Cerebellar nuclear complex (tissue), 1 donor: ENCODE data around the gene MRPL20.

Source experiments
- DNase-seq, 2 experiments: peaks; one replicate each; lab custom pipeline; 2025; lab: John Stamatoyannopoulos, UW

MRPL20 gene

DNA sequence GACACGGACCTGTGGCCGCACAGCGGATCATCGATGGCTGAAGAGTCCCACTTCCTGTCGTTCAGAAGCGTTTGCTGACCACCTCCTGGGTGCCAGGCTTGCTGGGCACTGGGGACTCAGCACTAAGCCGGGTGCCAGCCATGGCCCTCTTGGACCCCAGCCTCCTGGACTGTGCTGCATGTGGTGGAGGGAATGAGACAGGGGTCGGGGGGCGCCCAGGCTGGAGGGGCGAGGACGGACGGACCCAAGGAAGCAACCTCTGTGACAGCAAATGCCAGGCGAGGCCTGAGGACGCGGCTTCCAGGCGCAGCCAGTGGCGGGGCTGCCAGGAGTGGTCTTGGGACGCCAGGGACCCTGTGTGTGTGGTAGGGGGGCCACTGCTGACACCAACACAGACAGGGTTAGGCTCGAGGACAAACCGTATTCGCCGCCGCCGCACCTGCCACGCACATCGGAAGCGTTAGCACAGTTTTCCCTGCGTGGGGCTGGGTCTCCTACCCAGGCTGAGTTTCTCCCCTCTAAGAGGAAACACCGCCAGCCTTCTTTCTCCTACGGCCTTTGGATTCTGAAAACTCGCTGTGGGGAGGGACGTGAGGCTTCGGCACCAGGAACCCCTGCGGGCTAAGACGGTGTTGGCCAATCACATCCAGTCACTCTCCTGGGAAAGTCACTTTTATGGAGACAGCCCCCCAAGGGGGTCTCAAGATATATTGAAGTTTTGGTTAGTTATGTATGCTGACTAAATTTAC lies 45.7 kb downstream of the MRPL20 start:
- no peak for DNase-seq

DNA sequence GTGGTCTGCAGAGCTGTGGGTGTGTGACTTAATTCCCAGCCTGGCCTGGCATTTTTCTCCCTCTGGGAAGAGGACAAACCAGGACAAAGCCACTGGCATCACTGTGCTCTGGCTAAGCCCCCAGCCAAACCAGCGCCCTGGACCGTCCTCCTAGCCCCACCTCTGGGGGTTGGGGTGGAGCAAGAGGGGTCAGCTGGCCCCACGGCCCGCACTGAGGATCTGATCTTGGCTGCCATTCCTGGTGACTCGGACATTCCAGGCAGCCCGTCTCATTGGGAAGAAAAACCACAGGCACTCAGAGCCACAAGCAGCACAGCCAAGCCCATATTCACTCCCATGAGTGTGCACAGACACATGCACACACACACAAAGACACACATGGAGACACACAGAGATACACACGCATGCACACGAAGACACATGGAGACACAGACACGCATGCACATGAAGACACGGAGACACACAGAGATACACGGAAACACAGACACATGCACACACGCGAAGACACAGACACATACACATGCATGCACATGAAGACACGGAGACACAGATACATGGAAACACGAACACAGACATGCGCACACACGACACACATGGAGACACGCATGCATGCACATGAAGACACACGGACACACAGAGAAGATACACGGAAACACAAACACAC lies 46.5 kb downstream of the MRPL20 start:
- DNase-seq: no peak

DNA sequence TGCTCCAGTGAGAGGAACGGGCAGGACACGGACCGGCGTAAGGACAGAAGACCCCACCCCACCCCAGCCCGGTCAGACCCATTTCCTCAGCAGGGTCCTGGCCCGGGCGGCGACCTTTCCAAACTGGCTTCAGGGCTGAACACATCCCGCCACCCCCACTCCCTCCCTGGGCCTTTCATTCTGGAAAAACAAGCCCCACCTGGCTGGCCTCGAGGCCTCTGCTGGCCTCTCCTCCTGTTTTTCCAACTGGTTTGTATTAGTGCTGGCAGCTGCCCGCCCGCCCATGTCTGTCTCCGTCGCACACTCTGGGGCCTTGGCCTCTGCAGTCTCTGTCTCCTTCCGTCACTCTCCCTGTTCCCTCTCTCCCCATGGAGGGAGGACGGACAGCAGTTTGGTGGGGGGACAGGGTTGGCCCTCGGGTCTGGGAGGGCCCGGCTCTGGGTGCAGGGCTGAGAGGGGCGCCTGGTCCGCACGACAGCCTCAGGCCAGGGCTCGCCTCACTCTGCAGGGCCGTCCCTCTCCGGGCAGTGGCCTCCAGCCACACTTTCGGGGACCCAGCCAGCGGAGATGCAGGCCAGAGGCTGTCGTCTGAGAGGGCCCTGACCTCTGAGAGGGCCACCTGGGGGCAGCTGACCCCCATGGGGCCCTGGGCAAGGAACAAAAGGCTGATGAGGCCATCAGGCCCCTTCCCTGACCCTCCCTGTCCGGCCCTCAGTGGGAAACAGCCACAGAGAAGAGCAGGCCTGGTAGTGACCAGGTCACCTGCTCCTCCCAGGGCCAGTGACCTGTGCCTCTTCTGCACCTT lies 47.2 kb downstream of the MRPL20 start:
- DNase-seq: no peak

DNA sequence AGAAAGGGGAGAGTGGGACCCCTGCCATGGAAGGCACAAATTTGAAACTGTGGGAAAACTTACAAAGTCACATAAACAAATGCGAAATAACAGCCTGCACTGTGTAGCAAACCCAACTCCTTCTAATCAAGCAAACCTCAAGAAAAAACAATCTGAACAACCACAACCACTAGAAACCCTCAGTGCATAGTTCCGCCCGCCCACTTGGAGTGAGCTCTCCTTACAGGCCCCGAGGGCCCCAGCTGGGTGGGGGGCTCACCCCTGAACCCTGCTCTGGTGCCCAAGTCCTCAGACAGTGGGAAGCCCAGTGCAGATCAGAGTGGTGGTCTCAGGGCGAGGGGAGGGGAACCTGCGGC lies 47.8 kb downstream of the MRPL20 start:
- DNase-seq: no peak

DNA sequence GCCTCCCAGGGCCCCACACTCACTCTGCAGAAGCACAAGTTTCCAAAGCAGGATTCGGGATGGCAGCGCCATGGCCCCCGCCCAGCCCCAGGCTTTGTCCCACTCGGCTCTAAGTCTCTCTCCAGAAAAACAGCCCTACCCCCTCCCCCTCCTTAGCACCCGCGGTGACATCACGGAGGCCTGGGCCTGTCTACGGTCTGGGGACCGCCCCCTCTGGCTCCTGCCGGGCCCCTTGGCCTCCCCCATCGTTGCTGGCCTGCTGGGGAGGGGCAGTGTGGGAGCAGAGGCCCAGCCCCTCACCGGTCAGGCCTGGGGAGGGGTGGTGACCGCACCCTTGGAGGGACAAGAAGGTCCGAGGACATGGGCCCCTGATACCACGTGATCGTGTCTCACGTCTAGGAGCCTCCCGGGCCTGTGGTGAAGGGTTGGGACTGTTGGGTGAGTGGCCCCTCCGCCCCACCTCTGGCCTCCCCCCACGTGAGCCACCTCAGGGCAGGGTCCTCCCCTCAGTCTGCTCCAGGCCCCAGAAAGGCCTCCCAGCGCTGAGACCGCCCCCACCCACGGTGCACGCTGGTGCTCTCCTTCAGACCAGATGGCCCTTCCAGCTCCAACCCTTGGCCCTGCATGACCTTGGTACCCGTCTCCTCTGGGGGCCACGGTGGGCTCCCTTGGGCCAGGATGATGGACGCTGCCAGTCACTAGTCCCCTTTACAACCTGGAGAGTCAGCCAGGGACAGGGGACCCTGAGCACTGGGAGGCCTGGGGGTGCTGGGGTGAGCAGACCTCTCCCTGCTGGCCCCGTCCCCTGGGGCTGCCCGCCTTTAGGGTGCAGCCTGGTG lies 48.4 kb downstream of the MRPL20 start, which contains the start of gene MXRA8:
Gene MXRA8, minus strand, starts transcription at position 123 of the 839 bp plus-strand sequence. Its CDS starts 51 bp downstream, at position 72.
- no peak for DNase-seq

DNA sequence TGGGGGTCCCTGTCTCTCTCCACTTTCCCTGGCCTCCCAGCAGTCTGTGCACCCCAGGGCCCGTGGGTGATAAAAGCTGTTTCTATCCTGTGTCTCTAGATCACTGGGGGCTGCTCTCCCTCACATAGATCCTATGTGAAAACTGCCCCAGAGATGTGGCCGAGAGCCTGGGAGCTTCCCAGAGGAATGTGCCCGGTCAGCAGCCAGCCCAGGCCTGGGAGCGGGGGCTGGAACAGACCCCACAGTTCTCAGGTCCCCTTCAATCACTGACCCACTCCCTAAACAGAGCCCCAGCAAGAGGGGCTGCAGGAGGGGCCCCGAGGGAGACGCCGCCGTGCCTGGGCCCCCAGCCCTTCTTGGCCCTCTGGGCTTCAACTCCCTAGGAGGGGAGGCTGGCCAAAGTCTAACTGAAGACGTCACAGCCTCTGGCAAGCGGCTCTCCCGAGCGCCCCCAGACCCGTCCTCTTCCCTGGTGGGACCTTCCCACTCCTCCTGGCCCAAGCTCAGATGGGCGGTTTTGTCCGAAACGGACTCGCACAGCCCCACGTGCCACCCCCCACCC lies 49.1 kb downstream of the MRPL20 start:
- no peak for DNase-seq

DNA sequence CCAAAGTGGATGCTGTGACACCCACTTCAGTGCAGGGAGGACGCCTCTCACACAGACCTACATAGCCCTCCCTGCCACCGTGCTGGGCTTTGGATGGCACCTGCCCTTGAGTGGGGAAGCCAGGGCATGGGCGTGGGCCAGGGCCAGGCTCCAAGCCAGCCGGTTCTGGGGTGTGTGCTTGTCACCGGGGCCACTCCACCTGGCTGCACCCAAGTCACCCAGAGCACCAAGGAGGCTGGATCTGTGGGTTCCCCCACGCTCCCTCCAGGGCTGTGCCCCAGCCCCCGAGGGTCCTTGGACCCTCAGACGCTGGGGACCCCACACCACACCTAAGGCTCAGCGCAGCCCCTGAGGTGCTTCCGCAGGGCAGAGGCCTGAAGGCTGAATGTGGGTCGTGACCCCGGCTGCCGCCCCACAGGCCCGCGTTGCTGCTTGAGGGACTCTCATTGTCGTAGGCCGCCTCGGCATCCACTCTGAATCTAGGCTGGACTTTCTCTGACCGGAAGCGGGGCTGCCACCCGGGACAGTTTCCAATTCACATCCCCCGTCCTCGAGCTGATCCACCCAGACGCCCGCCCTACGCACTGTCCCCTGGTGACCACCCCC lies 50.2 kb downstream of the MRPL20 start:
- DNase-seq: no peak

DNA sequence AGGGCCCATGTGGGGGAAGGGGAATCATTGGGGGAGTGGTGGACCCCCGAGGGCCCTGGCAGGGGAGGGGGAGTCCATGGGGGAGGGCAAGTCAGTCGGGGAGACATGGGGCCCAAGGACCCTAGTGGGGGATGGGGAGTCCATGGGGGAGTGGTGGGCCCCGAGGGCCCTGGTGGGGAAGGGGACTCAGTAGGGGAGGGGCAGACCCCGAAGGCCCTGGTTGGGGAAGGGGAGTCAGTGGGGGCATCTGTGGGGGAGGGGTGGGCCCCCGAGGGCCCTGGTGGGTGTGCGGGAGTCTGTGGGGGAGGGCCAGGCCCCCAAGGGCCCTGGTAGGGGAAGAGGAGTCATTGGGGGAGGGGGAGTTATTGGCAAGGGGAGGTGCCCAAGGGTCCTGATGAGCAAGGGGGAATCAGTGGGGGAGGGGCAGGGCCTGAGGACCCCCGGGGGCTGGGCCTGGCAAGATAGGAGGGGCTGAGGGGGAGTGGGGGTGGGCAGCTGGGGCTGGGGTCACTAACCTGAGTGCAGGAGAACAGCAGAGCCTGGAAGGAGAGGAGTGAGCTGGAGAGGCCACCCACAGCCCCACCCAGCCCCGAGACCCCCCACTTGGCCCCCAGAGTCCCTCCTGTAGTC lies 50.8 kb downstream of the MRPL20 start:
- no peak for DNase-seq

DNA sequence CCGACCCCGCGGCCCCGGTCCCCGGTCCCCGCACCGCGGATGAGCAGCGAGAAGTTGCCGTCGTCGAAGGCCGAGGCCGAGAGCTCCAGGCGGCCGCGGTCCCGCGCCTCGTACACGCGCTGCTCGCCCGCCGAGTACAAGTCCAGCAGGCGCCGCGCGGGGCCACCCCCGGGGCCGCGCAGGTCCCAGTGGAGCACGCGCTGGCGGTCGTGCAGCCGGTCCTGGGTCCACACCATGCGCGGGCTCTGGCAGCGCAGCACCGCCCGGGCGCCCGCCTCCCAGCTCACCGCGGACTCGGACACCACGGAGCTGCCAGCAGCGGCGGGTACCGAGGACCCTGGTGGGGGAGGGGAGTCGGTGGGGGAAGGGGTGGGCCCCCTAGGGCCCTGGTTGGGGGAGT lies 51.7 kb downstream of the MRPL20 start:
- DNase-seq: no peak

DNA sequence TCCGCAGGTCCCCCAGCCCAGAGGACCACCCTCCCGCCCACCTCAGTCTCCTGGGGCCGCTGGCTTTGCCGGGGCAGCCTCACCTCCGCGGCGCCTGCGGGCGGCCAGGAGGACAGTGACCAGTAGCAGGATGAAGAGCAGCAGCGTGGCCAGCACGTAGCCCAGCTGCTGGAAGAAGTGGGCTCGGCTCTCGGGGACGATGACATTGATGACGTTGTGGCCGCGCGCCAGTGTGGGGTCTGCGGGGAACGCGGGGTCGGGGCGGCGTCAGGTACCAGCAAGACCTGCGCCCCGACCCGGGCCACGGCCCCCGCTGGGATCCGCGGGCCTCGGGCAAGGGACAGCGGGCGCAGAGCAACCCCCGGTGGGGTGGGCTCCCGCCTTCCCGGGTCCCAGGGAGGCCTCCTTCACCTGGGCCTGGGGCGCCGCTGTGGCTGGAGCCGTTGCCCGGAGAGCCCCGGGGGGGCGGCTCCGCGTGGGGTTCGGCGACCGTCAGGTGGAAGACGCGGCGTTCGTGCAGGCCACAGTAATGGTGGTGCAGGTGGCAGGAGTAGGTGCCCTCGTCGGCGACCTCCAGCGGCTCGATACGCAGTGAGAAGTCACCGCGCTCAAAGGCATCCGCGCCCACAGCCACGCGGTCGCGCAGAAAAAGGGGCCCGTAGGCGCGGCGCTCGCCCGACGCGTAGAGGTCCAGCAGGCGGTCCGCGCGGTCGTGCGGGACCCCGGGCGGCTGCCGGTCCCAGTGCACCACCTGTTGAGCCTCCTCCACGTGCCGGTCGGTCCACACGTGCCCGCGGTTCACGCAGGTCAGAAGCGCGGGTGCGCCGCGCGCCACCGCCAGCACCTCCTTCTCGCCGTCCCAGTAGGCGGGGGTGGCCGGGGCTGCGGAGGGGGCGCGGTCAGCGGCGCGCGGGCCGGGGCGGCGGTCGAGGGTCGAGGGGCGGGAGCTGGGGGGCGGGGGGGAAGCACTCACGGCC lies 52.5 kb downstream of the MRPL20 start:
- no peak for DNase-seq

DNA sequence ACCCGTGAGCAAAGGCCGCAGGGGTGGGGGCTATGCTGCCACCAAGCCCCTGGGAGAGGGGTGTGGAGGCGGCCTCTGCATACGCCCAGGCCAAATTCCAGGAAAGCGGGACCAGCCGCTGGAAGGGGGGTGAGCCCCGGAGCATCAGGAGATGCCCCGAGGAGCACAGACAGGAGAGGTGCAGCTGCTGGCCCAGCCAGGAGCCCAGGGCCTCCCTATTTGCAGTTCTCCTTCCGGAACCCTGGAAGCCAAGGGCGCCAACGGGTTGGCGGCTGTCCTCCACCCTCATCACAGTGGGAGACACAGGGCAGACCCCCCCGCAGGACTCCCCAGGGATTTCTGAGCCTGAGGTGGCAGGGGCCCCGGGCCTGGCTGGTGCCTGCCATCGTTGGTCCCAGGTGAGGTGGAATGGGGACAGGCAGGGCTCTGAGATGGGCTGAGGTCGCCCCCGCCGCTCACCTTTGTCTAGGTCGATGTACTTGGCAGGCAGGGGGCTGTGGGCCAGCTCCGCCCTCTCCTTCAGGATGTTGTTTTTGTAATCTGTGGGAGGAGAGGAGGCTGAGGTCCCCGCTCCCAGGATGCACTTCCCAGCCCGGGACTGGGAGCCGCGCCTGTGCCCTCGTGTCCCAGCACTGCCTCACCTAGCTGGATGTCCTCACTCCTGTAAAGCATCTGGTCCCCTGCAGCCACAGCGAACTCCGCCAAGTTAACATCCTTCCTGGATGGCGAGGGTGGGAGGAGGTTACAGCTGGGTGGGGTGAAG lies 53.5 kb downstream of the MRPL20 start:
- DNase-seq: no peak

DNA sequence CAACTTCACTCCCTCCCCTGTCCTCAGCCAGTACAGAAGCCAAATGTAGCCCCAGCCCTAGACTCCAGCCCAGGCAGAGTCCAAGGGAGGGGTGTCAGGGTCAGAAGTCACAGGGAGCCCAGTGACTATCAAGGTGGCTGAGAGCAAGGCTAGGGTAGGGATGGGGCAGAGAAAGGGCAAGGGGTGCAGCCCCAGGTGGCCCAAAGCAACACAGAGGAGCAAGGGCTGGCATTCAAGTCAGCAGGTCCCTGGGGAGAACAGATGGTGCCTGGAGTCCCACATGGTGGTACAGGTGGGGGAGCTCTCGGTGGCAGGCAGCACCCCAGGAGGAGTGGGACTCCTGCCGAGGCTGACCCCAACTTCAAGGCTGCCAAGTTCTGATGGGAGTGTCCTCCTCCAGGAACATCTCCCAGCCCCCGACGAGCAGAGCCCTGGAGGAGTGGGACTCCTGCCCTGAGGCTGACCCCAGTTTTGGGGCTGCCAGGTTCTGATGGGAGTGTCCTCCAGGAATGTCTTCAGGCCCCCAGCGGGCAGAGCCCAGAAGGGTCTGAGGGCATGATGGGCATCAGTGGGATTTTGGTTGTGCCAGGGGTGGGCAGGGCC lies 54.2 kb downstream of the MRPL20 start:
- DNase-seq: no peak
